ENCODE results near the gene DUSP9.
"Not testable (repeated sequence)": the region's sequence is repeated elsewhere in the genome, so short reads cannot be mapped to it uniquely, and the experiment has no call there.

Gene DUSP9, protein sequence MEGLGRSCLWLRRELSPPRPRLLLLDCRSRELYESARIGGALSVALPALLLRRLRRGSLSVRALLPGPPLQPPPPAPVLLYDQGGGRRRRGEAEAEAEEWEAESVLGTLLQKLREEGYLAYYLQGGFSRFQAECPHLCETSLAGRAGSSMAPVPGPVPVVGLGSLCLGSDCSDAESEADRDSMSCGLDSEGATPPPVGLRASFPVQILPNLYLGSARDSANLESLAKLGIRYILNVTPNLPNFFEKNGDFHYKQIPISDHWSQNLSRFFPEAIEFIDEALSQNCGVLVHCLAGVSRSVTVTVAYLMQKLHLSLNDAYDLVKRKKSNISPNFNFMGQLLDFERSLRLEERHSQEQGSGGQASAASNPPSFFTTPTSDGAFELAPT

DNA sequence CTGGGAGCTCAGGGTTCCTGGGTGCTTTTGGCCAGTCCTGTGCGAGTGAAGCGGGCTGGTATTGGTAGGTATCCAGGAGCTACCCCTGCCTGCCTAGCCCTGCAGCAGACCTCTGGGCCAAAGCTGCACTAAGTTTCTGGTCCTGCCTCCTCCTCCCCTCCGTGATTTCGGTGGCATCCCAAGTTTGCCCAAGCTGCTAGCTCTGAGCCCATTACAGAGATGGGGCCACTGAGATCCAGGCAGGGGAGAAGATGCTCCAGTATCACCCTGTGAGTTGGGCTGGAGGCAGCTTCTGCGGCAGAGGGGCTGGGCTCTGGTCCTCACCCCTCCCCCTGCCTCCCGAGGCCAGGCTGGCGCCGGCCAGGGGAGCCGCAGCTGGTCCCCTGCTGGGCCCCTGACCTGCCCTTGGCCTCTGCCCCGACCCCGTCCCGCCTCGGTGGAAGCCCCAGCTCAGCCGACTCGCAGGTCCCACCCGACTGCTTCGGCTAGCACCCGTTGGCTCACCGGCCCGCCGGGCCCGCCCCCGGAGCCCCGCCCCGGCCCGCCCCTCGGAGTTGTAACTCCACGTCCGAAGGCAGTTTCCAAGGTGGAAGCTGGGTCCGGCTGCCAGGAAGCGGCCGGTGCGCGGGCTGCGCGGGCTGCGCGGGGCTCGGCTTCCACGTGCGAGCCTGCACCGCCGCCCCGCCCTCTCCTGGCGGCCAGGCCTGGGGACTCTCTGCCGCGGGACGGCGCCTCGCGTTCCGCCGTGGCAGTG, at the start of gene DUSP9:
Gene DUSP9 (plus strand): TSS at position 584 of the 754 bp plus-strand sequence. CDS start 751 bp downstream, outside the sequence.
- Mint-ChIP-seq H3K9me3 (no peaks in the 10 kb centered on the region), H3K4me3 (peak within 1 kb of the TSS; percentile 33), H3K27me3 (peaks cover 10% of the 10 kb centered on the region), H3K4me1 (peaks cover 4% of the 10 kb centered on the region), H3K36me3 (no peaks in the 10 kb centered on the region), H3K27ac (no peak within 1 kb of the TSS)

DNA sequence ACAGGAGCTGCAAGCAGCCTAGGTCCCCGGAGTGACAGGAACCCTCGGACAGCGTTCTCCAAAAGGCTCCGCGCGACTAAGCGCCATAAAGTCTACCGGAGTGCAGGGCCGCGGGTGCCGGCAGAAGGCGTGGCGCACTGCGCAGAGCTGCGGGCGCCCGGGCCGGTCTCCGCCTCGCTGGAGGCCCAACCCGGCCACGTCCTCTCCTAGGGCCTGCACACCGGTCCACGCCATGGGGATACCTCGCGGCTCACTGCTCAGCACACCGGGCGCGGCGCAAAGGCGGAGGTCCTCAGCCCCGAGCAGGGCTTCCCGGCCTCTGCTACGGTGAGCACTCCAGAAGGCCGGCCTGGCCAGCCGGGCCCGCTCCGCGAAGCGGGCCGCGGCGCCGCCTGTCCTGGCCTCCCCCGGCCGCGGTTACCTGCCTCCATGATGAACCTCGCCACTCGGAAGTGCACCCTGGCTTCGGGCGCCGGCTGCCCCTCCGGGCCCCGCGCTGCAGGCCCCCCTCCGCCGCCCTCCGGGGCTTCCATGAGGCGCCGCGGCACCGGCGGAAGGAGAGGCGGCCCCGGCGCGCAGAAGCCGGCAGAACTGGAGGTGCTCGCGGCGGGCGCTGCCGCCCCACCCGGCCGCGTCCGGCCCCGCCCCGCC, 48.3 kb upstream of the DUSP9 start, which contains the start of gene CCNQ:
Gene CCNQ (minus strand): TSS at position 599 of the 651 bp plus-strand sequence. CDS start 66 bp downstream, at position 533.
- H3K9me3 Mint-ChIP-seq = no peaks in the 10 kb centered on the region
- H3K4me1 Mint-ChIP-seq = peaks cover 49% of the 10 kb centered on the region
- peak within 1 kb of the TSS; percentile 89 for H3K27ac Mint-ChIP-seq
- no peaks in the 10 kb centered on the region for H3K27me3 Mint-ChIP-seq
- peak within 1 kb of the TSS; percentile 90 for H3K4me3 Mint-ChIP-seq
- H3K36me3 Mint-ChIP-seq = peaks cover 2% of the 10 kb centered on the region

DNA sequence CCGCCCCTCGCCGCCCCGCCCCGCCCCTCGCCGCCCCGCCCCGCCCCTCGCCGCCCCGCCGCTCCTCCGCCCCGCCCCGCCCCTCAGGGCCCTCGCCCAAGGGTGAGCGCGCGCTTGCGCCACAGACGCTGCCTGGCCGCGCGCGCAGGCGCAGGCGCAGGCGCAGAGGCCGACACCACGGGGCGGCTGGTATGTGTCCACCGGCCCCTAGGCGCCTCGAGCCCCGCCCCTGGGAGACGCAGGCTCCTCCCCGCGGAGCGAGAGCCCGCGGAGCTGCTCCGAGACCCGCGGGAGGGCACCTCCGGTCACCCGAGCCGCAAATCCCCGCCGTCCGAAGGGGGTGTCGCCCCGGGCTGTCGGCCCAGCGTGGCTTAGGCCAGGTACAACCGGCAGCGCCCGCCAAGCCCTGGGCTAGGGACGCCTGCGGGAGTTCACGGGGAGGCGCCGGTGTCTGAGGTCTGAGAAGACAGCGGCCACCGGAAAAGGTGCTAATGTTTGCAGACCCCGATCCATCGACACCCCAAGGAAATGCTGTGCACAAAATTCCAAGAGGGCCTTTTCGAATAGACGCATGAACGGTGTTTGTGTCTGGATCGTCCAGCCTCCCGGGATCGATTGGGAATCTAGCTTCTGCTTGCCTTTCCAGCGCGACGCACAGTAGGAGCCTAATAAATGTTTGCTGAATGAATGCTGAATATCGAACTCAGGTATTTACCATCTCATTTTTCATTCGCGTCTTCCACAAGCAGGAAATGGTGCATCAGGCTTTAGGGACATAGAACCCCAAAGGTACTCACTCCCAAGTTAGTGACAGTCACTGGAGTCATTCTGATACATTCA, 47.6 kb upstream of the DUSP9 start:
- H3K27ac Mint-ChIP-seq = no peak overlapping the region
- H3K4me3 Mint-ChIP-seq = peak overlapping the region; percentile 90
- peaks cover 2% of the 10 kb centered on the region for H3K36me3 Mint-ChIP-seq
- no peaks in the 10 kb centered on the region for H3K9me3 Mint-ChIP-seq
- no peaks in the 10 kb centered on the region for H3K27me3 Mint-ChIP-seq
- peaks cover 57% of the 10 kb centered on the region for H3K4me1 Mint-ChIP-seq

DNA sequence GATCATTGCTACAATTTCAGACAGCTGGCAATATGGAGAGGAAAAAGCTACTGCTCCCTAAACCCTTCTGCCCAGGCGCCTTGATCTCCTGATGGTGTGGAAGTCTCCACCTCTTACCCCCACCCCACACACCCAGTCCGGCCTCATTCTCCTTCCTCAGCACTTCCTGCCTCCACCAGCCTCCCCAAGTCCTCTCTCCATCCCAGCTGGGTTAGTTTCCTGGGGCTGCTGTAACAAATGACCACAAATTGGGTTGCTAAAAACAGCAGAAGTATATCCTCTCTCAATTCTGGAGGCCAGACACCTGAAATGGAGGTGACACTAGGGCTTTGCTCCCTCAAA, 47.0 kb upstream of the DUSP9 start:
- no peaks in the 10 kb centered on the region for H3K9me3 Mint-ChIP-seq
- H3K4me1 Mint-ChIP-seq = peaks cover 58% of the 10 kb centered on the region
- no peaks in the 10 kb centered on the region for H3K27me3 Mint-ChIP-seq
- H3K36me3 Mint-ChIP-seq = peaks cover 2% of the 10 kb centered on the region
- H3K4me3 Mint-ChIP-seq = peak overlapping the region; percentile 90
- peak overlapping the region; percentile 89 for H3K27ac Mint-ChIP-seq

DNA sequence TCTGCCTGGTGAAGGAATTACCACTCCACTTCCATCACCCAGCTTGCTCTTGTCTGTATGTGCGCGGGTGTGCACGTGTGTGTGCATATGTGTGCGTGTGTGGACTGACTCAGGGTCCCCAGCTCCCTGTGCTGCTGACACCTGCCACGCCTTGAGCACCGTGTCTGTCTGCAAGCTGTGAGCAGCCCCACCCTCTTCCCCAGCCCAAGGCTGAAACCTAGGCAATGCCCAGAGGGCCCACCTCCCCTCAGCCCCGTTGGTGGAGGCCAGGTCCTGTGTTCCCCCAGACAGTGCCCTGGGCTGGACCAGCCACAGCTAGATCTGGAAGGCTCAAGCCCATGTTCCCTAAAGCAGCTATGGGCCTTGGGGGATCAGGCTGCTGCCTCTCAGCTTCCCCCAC, 46.1 kb upstream of the DUSP9 start:
- H3K4me3 Mint-ChIP-seq = peak overlapping the region; percentile 27
- H3K36me3 Mint-ChIP-seq = peaks cover 2% of the 10 kb centered on the region
- H3K27ac Mint-ChIP-seq = no peak overlapping the region
- H3K9me3 Mint-ChIP-seq = no peaks in the 10 kb centered on the region
- no peaks in the 10 kb centered on the region for H3K27me3 Mint-ChIP-seq
- H3K4me1 Mint-ChIP-seq = peaks cover 53% of the 10 kb centered on the region

DNA sequence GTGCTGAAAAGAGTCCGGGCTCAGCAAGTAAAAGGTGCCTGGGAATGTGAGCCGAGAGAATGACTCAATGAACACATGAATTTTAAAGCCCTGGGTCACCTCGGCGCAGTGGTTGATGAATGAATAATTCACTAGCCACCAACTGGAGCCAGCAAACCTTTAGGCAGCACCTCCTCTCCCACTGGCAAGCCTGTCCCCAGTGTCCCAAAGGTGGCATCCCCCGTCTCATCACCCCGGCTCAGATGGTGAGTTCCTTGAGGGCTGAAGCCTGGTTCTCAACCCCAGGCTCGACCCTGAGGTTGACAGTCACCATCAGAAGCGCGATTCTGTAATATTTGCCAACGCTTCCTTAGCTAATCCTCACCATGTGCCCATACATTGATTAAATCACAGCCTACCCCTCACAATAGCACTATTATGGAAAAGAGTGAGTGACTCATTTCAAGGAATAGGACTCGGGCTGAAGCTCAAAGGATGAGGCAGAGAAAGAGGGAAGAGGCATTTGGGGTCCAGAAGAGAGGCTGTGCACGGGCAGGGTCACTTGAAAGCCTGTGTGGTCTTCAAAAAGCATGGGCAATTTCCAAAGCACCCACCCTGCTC, 45.4 kb upstream of the DUSP9 start:
- no peak overlapping the region for H3K27ac Mint-ChIP-seq
- peaks cover 2% of the 10 kb centered on the region for H3K36me3 Mint-ChIP-seq
- peaks cover 48% of the 10 kb centered on the region for H3K4me1 Mint-ChIP-seq
- H3K27me3 Mint-ChIP-seq = no peaks in the 10 kb centered on the region
- no peaks in the 10 kb centered on the region for H3K9me3 Mint-ChIP-seq
- H3K4me3 Mint-ChIP-seq = no peak overlapping the region

DNA sequence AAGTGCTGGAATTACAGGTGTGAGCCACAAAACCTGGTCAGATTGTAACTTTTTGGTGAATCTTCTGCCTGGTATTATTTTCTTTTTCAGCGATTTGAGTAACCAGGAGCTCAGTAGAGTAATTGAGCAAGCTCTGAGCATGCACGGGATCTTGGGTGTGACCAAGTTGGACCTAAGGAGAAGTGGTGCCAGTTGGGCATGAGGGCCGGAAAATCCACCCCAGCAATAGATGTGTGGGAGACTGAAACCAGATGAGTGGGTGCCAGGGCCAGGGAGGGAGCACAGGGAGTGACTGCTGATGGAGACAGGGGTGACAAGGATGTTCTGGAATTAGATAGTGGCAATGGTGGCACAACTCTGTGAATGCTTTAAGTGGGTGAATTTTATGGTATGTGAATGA, 44.4 kb upstream of the DUSP9 start:
- Mint-ChIP-seq H3K36me3 (peaks cover 2% of the 10 kb centered on the region), H3K27me3 (no peaks in the 10 kb centered on the region), H3K27ac (no peak overlapping the region), H3K4me3 (no peak overlapping the region), H3K4me1 (peaks cover 38% of the 10 kb centered on the region), H3K9me3 (no peaks in the 10 kb centered on the region)

DNA sequence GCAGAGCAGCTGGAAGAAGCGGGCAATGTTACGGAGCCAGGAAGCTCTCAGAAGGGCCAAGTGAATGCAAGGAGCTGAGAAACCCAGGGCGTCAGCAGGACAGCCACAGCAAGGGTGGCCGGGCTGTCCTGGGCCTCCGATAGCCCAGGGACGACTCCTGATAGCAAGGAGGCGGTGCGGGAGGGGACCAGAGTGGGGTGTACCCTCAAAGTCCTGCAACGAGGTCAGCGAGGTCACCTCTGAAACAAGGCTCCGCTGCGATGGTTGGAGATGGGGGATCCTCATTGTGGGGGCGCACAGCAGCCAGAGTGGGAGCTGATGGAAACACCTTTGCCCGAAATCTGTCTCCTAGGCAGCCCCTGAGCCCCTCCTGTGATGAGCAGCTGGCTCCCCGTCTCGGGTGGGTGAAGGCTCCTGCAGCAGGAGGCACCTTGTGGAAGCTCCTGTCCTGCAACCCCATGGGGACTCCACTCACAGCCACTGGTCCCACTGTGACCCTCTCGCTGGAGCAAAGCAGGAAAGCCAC, 43.8 kb upstream of the DUSP9 start:
- H3K27ac Mint-ChIP-seq = no peak overlapping the region
- H3K36me3 Mint-ChIP-seq = peaks cover 2% of the 10 kb centered on the region
- H3K9me3 Mint-ChIP-seq = no peaks in the 10 kb centered on the region
- no peak overlapping the region for H3K4me3 Mint-ChIP-seq
- no peaks in the 10 kb centered on the region for H3K27me3 Mint-ChIP-seq
- H3K4me1 Mint-ChIP-seq = peaks cover 33% of the 10 kb centered on the region

DNA sequence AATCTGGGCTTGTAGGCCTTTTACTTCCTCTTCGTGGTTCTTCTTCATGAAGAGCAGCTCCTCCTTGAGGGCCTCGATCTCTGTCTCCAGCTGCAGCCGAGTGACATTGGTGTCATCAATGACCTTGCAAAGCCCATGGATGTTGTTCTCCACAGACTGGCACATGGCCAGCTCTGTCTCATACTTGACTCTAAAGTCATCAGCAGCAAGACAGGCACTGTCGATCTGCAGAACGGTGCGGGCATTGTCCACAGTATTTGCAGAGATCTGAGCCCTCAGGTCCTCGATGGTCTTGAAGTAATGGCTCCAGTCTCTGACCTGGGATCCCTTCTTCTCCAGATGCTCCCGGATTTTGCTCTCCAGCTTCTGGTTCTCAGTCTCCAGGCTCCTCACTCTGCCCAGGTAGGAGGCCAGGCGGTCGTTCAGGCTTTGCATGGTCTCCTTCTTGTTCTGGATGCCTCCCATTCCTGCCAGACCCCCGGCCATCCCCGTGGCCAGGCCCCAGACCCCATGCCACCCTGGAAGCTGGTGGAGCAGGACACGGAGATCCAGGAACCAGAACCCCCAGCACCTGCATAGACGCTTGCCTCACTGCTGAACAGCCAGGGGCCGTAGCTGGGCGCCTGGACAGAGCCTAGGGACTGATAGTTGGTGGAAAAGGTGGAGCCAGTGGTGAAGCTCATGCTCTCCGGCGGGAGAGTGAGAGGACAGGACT, 42.2 kb upstream of the DUSP9 start:
- not testable (repeated sequence) for H3K36me3 Mint-ChIP-seq, H3K27ac Mint-ChIP-seq, H3K4me3 Mint-ChIP-seq

DNA sequence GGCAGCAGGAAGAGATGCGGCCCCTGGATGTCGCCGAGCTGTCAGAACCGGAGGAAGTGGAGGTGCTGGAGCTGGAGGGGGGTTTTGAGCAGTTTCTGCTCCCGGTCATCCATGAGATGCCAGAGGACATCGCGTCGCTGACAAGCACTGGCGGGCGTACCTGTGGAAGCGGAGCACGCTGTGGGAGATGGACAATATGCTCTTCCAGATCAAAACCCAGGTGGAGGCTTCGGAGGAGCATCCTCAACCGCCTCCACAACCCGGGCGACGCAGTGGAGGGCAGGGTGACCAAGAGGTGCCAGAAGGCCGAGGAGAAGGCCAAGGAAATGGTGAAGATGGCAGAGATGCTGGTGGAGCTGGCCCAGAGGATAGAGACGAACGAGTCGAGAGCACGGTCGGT, 40.5 kb upstream of the DUSP9 start:
- no peak overlapping the region for H3K4me3 Mint-ChIP-seq
- no peak overlapping the region for H3K27ac Mint-ChIP-seq
- H3K36me3 Mint-ChIP-seq = peaks cover 2% of the 10 kb centered on the region
- H3K27me3 Mint-ChIP-seq = no peaks in the 10 kb centered on the region
- H3K9me3 Mint-ChIP-seq = no peaks in the 10 kb centered on the region
- H3K4me1 Mint-ChIP-seq = peaks cover 28% of the 10 kb centered on the region

More for the DNA sequence above, 42.2 kb upstream of the DUSP9 start:
- peaks cover 42% of the 10 kb centered on the region for H3K4me1 Mint-ChIP-seq
- not testable (repeated sequence) for H3K27me3 Mint-ChIP-seq, H3K9me3 Mint-ChIP-seq

DNA sequence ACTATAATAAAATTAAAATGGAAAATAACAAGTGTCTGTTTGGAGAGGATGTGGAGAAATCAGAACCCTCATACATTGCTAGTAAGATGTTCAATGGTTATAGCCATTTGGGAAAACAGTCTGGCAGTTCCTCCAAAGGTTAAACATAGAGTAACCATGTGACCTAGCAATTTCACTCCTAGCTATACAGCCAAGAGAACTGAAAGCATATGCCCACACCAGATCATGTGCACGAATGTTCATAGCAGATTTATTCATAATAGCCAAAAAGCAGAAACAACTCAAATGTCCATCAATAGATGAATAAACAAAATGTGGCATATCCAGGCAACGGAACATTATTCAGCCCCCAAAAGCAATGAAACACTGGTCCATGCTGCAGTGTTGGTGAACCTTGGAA, 38.6 kb upstream of the DUSP9 start:
- Mint-ChIP-seq H3K27me3 (no peaks in the 10 kb centered on the region), H3K9me3 (no peaks in the 10 kb centered on the region), H3K27ac (no peak overlapping the region), H3K4me1 (peaks cover 21% of the 10 kb centered on the region), H3K4me3 (no peak overlapping the region), H3K36me3 (no peaks in the 10 kb centered on the region)

DNA sequence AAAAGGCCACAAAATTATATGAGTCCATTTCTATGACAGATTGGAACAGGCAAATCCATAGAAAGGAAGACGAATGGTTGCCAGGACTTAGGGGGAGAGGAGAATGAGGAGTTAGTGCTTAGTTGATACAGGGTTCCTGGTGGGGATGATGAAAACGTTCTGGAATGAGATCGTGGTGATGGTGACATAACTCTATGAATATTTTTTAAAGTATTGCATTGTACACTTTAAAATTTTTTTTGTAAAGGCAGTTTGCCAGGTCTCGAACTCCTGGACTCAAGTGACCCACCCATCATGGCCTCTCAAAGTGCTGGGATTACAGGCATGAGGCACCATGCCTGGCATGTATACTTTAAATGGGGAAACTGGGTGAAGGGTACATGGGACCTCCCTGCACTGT, 38.2 kb upstream of the DUSP9 start:
- Mint-ChIP-seq H3K9me3 (no peaks in the 10 kb centered on the region), H3K36me3 (no peaks in the 10 kb centered on the region), H3K4me3 (no peak overlapping the region), H3K4me1 (peaks cover 17% of the 10 kb centered on the region), H3K27ac (no peak overlapping the region), H3K27me3 (no peaks in the 10 kb centered on the region)

DNA sequence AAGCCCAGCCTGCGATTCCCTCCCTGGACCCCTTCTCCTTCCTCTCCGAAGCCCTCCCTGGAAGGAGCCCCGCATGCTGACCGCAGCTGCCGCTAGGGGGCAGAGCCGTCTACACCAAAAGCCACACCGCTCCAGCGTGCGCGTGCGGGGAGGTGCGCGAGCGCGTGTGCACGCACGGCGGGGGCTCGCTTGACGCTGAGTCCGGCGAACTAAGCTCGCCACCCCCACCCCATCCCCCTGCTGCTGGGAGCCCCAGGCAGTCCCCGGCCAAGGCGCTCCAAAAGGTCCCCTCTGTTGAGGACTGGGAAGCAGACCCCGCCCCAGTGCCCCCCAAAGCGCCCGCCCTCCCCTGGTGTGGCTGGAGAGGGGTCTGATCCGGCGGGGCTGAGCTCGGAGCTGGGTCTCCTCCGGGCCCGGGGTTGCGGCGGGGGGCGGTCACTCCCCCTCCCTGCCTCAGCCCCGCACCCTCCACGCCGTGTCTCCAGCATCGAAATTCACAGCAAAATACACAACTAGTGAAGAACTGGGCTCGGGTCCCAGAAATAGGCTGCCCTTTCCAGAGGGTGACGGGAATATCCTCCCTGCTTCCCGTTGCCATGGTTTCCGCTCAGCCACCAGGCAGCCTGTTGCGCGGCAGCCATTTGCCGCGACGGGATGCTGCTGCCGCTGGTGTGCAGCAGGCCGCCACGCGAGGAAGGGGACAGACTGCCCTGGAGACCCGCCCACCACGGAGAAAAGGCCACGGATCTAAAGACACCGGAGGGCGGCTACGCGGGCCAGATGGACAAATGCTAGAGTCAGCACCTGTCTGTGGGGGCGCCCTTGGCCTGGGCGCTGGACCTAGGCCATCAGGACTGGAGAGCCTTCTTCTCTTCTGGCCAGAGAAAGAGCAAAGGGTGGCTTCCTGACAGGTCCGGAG, 36.8 kb upstream of the DUSP9 start:
- no peaks in the 10 kb centered on the region for H3K36me3 Mint-ChIP-seq
- H3K4me3 Mint-ChIP-seq = peak overlapping the region; percentile 81
- H3K27ac Mint-ChIP-seq = no peak overlapping the region
- H3K4me1 Mint-ChIP-seq = peaks cover 19% of the 10 kb centered on the region
- H3K27me3 Mint-ChIP-seq = no peaks in the 10 kb centered on the region
- H3K9me3 Mint-ChIP-seq = no peaks in the 10 kb centered on the region
